ENCODE data around the gene GGA2. TPM values are rescaled to one million over a fixed set of nuclear protein-coding genes. Genes with fewer than 3 reads are reported as not detected.
"Not testable (repeated sequence)": the region's sequence is repeated elsewhere in the genome, so short reads cannot be mapped to it uniquely, and the experiment has no call there.

GGA2 gene
- total and polyA plus RNA-seq, 4 experiments from 2014 or later, result 49.2 to 118 (median 81.6) TPM

- H3K9me3 Mint-ChIP-seq, result no peaks in the 10 kb centered on the region
- intact Hi-C loops (cut with micrococcal nuclease), result no loop called here
- peak overlapping the region in 1 of 7 donors; percentile 41 for H3K27ac Mint-ChIP-seq
- Histone ChIP-seq H3K4me1 (ENCODE audit: insufficient read depth, low read length) (no peaks in the 10 kb centered on the region), H3K27ac (ENCODE audit: low read depth, low read length) (no peak overlapping the region), H3K9me3 (ENCODE audit: control insufficient read depth in 1 of 2, low read length in 2 of 2) (no peaks in the 10 kb centered on the region), H3K27me3 (ENCODE audit: insufficient read depth, low read length) (no peaks in the 10 kb centered on the region), H3K4me3 (ENCODE audit: low read length in 2 of 2) (no peak overlapping the region), H3K36me3 (ENCODE audit: insufficient read depth, low read length) (peaks cover 59% of the 10 kb centered on the region)
- H3K36me3 Mint-ChIP-seq, result peaks cover 35 to 66% of the 10 kb centered on the region in 2 donors
- H3K4me3 Mint-ChIP-seq, result no peak overlapping the region
- no peak for DNase-seq
- no peaks in the 10 kb centered on the region for H3K4me1 Mint-ChIP-seq
- ChIA-PET POLR2A (ENCODE audit: partially characterized antibody) (no interaction called here), CTCF (ENCODE audit: partially characterized antibody) (no interaction called here)
- H3K27me3 Mint-ChIP-seq, result no peaks in the 10 kb centered on the region
Observed at GRCh38 chr16:23476289-23476688, 34.0 kb downstream of the GGA2 start.

DNA sequence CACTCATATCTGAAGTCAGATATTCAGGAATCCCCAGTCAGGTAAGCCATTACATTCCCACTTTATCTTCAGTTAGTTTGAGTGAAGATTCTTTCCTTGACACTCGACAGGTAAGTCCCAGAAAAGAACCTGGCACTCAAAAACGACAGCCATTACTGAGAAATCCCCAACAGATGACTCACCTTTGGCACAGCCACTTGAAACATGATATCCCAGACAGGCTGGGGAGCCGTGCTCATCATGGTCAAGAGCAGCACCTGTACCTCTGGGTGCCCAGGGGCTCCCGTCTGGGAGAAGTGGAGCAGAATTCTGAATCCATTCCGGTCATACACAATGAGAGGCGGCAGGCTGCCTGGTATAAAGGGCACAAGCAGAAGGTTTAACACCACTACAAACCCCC is 40.5 kb downstream of the GGA2 start:
- H3K27me3 ChIP-seq (ENCODE audit: insufficient read depth, low read length), result no peaks in the 10 kb centered on the region
- ChIA-PET POLR2A (ENCODE audit: partially characterized antibody) (no interaction called here), CTCF (ENCODE audit: partially characterized antibody) (no interaction called here)
- H3K27ac Mint-ChIP-seq, result peak overlapping the region in 2 of 7 donors; percentile 6 to 46
- H3K27me3 Mint-ChIP-seq, result no peaks in the 10 kb centered on the region
- no peaks in the 10 kb centered on the region for H3K9me3 Mint-ChIP-seq
- intact Hi-C loops (cut with micrococcal nuclease), result no loop called here
- no peaks in the 10 kb centered on the region for H3K4me1 ChIP-seq (ENCODE audit: insufficient read depth, low read length)
- H3K9me3 ChIP-seq (ENCODE audit: control insufficient read depth in 1 of 2, low read length in 2 of 2), result no peaks in the 10 kb centered on the region
- H3K27ac ChIP-seq (ENCODE audit: low read depth, low read length), result no peak overlapping the region
- no peak overlapping the region for H3K4me3 ChIP-seq (ENCODE audit: low read length in 2 of 2)
- H3K36me3 ChIP-seq (ENCODE audit: insufficient read depth, low read length), result peaks cover 45% of the 10 kb centered on the region
- H3K4me1 Mint-ChIP-seq, result no peaks in the 10 kb centered on the region
- DNase-seq, result no peak
- peaks cover 42 to 59% of the 10 kb centered on the region in 2 donors for H3K36me3 Mint-ChIP-seq
- H3K4me3 Mint-ChIP-seq, result no peak overlapping the region

- Histone ChIP-seq H3K27ac (ENCODE audit: low read depth, low read length) (no peak overlapping the region), H3K4me1 (ENCODE audit: insufficient read depth, low read length) (no peaks in the 10 kb centered on the region), H3K36me3 (ENCODE audit: insufficient read depth, low read length) (peaks cover 33% of the 10 kb centered on the region), H3K9me3 (ENCODE audit: control insufficient read depth in 1 of 2, low read length in 2 of 2) (no peaks in the 10 kb centered on the region), H3K4me3 (ENCODE audit: low read length in 2 of 2) (no peak overlapping the region), H3K27me3 (ENCODE audit: insufficient read depth, low read length) (no peaks in the 10 kb centered on the region)
- H3K27ac Mint-ChIP-seq, result peak overlapping the region in 1 of 7 donors; percentile 8
- ChIA-PET CTCF (ENCODE audit: partially characterized antibody) (interaction anchor here (1.6 kb wide), 1 partner anchor 13 kb away, joined by 3 read pairs; the partner anchor contains the start of gene COG7), POLR2A (ENCODE audit: partially characterized antibody) (no interaction called here)
- no peak for DNase-seq
- H3K4me3 Mint-ChIP-seq, result no peak overlapping the region
- no peaks in the 10 kb centered on the region for H3K27me3 Mint-ChIP-seq
- peaks cover 40 to 56% of the 10 kb centered on the region in 2 donors for H3K36me3 Mint-ChIP-seq
- H3K4me1 Mint-ChIP-seq, result peaks cover 0 to 2% (median 0%) of the 10 kb centered on the region in 4 donors
- H3K9me3 Mint-ChIP-seq, result no peaks in the 10 kb centered on the region
- intact Hi-C loops (cut with micrococcal nuclease), result no loop called here
Observed at GRCh38 chr16:23466162-23466885, 44.0 kb downstream of the GGA2 start.

DNA sequence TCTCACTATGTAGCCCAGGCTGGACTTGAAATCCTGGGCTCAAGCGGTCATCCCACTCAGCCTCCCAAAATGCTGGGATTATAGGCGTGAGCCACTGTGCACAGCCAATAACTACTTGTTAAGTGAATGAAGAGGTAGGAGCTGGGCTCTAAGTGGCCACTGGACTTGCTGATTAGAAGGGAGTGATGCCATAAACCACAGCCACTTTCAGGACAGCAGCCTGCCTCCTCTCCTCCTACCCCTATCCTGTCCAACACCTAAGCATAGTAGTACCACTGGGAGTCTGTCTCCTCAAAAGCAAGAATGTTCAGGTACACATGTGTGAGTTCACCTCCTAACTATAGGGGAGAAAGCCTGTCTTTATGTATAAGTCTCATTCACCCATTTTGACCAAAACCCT is 45.1 kb downstream of the GGA2 start:
- H3K9me3 Mint-ChIP-seq, result no peaks in the 10 kb centered on the region
- peak overlapping the region in 1 of 7 donors; percentile 24 for H3K27ac Mint-ChIP-seq
- H3K4me1 Mint-ChIP-seq, result peaks cover 0 to 2% (median 0%) of the 10 kb centered on the region in 4 donors
- no peak for DNase-seq
- no peaks in the 10 kb centered on the region for H3K4me1 ChIP-seq (ENCODE audit: insufficient read depth, low read length)
- no peak overlapping the region for H3K27ac ChIP-seq (ENCODE audit: low read depth, low read length)
- intact Hi-C loops (cut with micrococcal nuclease), result no loop called here
- no peak overlapping the region for H3K4me3 ChIP-seq (ENCODE audit: low read length in 2 of 2)
- H3K36me3 Mint-ChIP-seq, result peaks cover 38 to 51% of the 10 kb centered on the region in 2 donors
- ChIA-PET POLR2A (ENCODE audit: partially characterized antibody) (no interaction called here), CTCF (ENCODE audit: partially characterized antibody) (interaction anchor here (1.0 to 2.0 kb wide), 2 partner anchors 29 to 31 kb away, joined by 4 to 5 read pairs; no protein-coding TSS in a partner anchor)
- no peaks in the 10 kb centered on the region for H3K9me3 ChIP-seq (ENCODE audit: control insufficient read depth in 1 of 2, low read length in 2 of 2)
- H3K36me3 ChIP-seq (ENCODE audit: insufficient read depth, low read length), result peaks cover 28% of the 10 kb centered on the region
- H3K27me3 ChIP-seq (ENCODE audit: insufficient read depth, low read length), result no peaks in the 10 kb centered on the region
- H3K4me3 Mint-ChIP-seq, result no peak overlapping the region
- no peaks in the 10 kb centered on the region for H3K27me3 Mint-ChIP-seq

- CTCF ChIA-PET (ENCODE audit: partially characterized antibody), result interaction anchor here (2.0 kb wide), 1 partner anchor 28 kb away, joined by 5 read pairs; no protein-coding TSS in a partner anchor
- H3K4me3 ChIP-seq (ENCODE audit: low read length in 2 of 2), result no peak overlapping the region
- H3K9me3 Mint-ChIP-seq, result no peaks in the 10 kb centered on the region
- no peaks in the 10 kb centered on the region for H3K27me3 Mint-ChIP-seq
- intact Hi-C loops (cut with micrococcal nuclease), result no loop called here
- H3K27ac Mint-ChIP-seq, result peak overlapping the region in 1 of 7 donors; percentile 5
- POLR2A ChIA-PET (ENCODE audit: partially characterized antibody), result interaction anchor here (0.9 kb wide), 1 partner anchor 11 kb away, joined by 4 read pairs; the partner anchor contains the start of gene COG7
- H3K4me3 Mint-ChIP-seq, result no peak overlapping the region
- H3K27me3 ChIP-seq (ENCODE audit: insufficient read depth, low read length), result no peaks in the 10 kb centered on the region
- H3K9me3 ChIP-seq (ENCODE audit: control insufficient read depth in 1 of 2, low read length in 2 of 2), result no peaks in the 10 kb centered on the region
- H3K27ac ChIP-seq (ENCODE audit: low read depth, low read length), result no peak overlapping the region
- H3K4me1 ChIP-seq (ENCODE audit: insufficient read depth, low read length), result no peaks in the 10 kb centered on the region
- H3K4me1 Mint-ChIP-seq, result peaks cover 0 to 2% (median 0%) of the 10 kb centered on the region in 4 donors
- DNase-seq, result no peak
- H3K36me3 Mint-ChIP-seq, result peaks cover 31 to 41% of the 10 kb centered on the region in 2 donors
- peaks cover 18% of the 10 kb centered on the region for H3K36me3 ChIP-seq (ENCODE audit: insufficient read depth, low read length)
Observed at GRCh38 chr16:23464196-23464595, 46.1 kb downstream of the GGA2 start.

DNA sequence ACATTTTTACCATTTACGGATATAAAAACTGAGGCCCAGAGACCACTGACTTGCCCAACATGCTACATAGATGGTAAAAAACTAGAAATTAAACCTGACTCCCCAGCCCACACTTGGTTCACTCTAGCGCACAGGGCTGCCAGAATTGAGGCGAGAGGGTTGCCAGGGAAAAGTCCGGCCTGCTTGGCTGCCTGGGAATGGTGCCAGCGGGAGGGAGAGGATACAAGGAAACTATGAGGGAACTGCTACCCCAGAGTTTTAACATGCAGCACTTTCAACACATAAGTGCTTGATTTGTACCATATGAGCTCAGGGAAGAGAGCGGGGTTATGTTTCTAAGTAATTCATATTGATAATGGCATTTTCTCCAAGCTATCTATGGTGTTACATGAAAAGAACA is 47.3 kb downstream of the GGA2 start:
- H3K27ac ChIP-seq (ENCODE audit: low read depth, low read length); H3K4me3 ChIP-seq (ENCODE audit: low read length in 2 of 2); H3K9me3 ChIP-seq (ENCODE audit: control insufficient read depth in 1 of 2, low read length in 2 of 2); H3K27ac Mint-ChIP-seq; intact Hi-C loops (cut with micrococcal nuclease); DNase-seq; H3K4me1 Mint-ChIP-seq; H3K4me3 Mint-ChIP-seq; H3K4me1 ChIP-seq (ENCODE audit: insufficient read depth, low read length); H3K9me3 Mint-ChIP-seq; H3K27me3 ChIP-seq (ENCODE audit: insufficient read depth, low read length); H3K27me3 Mint-ChIP-seq; CTCF ChIA-PET (ENCODE audit: partially characterized antibody): not testable (repeated sequence)
- POLR2A ChIA-PET (ENCODE audit: partially characterized antibody), result interaction anchor here (1.0 kb wide), 1 partner anchor 10 kb away, joined by 3 read pairs; the partner anchor contains the start of gene COG7
- H3K36me3 Mint-ChIP-seq, result peaks cover 23 to 30% of the 10 kb centered on the region in 2 donors
- peaks cover 12% of the 10 kb centered on the region for H3K36me3 ChIP-seq (ENCODE audit: insufficient read depth, low read length)

GRCh38 chr16:23453338-23454052 is 56.8 kb downstream of the GGA2 start:
- Histone ChIP-seq H3K4me3 (ENCODE audit: low read length in 2 of 2) (peak overlapping the region; percentile 83 to 95), H3K9me3 (ENCODE audit: control insufficient read depth in 1 of 2, low read length in 2 of 2) (no peaks in the 10 kb centered on the region), H3K27ac (ENCODE audit: low read depth, low read length) (peak overlapping the region; percentile 64), H3K4me1 (ENCODE audit: insufficient read depth, low read length) (peaks cover 21% of the 10 kb centered on the region), H3K27me3 (ENCODE audit: insufficient read depth, low read length) (no peaks in the 10 kb centered on the region), H3K36me3 (ENCODE audit: insufficient read depth, low read length) (no peaks in the 10 kb centered on the region)
- Mint-ChIP-seq H3K27ac (peak overlapping the region; percentile 90 to 98 (median 95)), H3K4me1 (peaks cover 19 to 47% (median 30%) of the 10 kb centered on the region in 4 donors), H3K27me3 (no peaks in the 10 kb centered on the region), H3K36me3 (peaks cover under 1 to 8% of the 10 kb centered on the region in 2 donors), H3K4me3 (peak overlapping the region; percentile 92 to 99 (median 98)), H3K9me3 (no peaks in the 10 kb centered on the region)
- DNase-seq, result no peak
- intact Hi-C loops (cut with micrococcal nuclease), result loop anchor here (1.0 kb wide), 2 partner anchors 57 to 104 kb away; partner anchors contain the start of genes EARS2, GGA2 and UBFD1
- ChIA-PET CTCF (ENCODE audit: partially characterized antibody) (interaction anchor here (1.0 to 3.1 kb wide), 3 partner anchors 13 to 20 kb away, joined by 3 to 17 read pairs (median 16); no protein-coding TSS in a partner anchor), POLR2A (ENCODE audit: partially characterized antibody) (interaction anchor here (0.9 to 2.0 kb wide), 5 partner anchors 10 to 104 kb away, joined by 3 to 6 read pairs (median 4); partner anchors contain the start of genes EARS2 and UBFD1)
